DOHH2 (cell line): ENCODE measurements around the gene ROM1.

Experiments
- CTCF ChIP-seq: fragments of 200-600 bp; sonication (generic); IDR thresholded peaks from one replicate; pipeline ENCODE4 v1.5.1; 2014; ENCODE audit warnings: antibody characterized with exemption, mild to moderate bottlenecking, low read depth, low read length; ENCODE audit not compliant: poor library complexity, severe bottlenecking
- EZH2phosphoT487 ChIP-seq: fragments of 200-600 bp; sonication (generic); IDR thresholded peaks from 2 replicates; pipeline ENCODE4 v1.6.1; 2017; ENCODE audit warnings: borderline replicate concordance, mild to moderate bottlenecking, antibody characterized with exemption, low read length, moderate library complexity, mixed read lengths

DNA sequence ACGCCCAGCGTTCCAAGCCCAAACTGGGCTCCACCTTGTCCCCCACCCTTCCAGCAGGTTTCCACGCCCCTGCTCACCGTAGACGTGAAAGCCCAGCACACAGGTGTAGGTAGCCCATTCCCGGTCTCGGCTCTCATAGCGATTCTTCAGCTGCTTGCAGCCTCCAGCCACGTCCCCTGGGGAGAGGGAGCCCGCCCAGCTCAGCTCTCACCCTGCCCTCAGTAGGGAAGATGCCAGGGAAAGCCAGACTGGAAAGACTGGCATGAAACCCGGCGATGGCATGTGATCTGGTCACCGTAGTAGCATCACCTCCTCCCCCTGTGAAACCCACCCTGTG lies 10.0 kb upstream of the ROM1 start:
- TF ChIP-seq CTCF: no peak
- TF ChIP-seq EZH2phosphoT487: no peak
